NCI-H187 (cell line): ENCODE data around the gene MOB3B.
A peak's percentile ranks its signal among the peaks of the same experiment; 100 is the strongest.
"Not testable (repeated sequence)": the region's sequence is repeated elsewhere in the genome, so short reads cannot be mapped to it uniquely, and the experiment has no call there.

Experiments used
- DNase-seq, 2 experiments: peaks; one replicate each; lab custom pipeline; 2025; lab: John Stamatoyannopoulos, UW

Gene MOB3B

DNA sequence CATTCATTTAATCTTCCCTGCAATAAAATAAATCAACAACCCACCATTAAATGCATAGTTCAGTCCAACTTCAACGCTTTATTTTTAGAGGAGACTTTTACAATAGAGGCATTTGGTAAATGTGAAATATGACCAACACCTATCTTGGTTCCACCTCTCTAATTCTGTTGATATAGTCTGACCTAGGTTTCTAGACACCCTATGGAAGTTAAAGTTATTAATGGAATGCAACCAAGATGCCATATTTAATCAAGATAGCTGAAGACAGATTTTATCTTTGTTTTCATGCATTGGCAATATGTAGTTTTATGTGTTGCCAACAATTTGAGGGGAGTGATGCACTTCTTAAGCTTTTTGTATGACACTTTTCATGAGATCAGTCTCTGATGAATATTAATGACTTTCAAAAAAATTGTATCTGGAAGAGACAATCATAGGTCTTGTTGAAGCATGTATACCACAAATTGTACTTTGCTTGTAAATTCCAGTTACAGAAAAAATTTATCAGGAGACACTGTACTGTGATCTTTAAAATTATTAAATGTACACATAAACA, 107.3 kb downstream of the MOB3B start:
- DNase-seq: no peak

DNA sequence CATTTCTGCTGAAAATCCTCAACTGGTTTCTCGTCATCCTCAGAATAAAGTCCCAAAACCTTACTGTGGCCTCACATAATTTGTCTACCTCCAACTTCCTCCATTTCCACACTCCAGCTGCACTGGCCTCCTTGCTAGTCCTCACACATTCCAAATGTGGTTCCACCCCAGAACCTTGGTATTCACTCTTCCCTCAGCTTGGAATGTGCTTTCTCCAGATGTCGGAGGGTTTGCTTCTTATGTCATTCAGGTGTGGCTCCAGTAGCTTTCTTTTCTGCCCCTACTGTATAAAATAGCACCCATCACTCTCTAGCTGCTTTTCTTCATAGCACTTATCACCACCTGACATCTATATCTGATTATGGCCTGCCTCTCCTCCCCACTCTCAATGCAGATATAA, 108.0 kb downstream of the MOB3B start:
- DNase-seq: no peak

DNA sequence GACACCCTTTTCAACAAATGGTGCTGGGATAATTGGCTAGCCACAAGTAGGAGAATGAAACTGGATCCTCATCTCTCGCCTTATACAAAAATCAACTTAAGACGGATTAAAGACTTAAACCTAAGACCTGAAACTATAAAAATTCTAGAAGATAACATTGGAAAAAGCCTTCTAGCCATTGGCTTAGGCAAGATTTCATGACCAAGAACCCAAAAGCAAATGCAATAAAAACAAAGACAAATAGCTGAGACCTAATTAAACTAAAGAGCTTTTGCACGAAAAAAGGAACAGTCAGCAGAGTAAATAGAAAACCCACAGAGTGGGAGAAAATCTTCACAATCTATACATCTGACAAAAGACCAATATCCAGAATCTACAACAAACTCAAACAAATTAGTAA, 110.1 kb downstream of the MOB3B start:
- DNase-seq: not testable (repeated sequence)

DNA sequence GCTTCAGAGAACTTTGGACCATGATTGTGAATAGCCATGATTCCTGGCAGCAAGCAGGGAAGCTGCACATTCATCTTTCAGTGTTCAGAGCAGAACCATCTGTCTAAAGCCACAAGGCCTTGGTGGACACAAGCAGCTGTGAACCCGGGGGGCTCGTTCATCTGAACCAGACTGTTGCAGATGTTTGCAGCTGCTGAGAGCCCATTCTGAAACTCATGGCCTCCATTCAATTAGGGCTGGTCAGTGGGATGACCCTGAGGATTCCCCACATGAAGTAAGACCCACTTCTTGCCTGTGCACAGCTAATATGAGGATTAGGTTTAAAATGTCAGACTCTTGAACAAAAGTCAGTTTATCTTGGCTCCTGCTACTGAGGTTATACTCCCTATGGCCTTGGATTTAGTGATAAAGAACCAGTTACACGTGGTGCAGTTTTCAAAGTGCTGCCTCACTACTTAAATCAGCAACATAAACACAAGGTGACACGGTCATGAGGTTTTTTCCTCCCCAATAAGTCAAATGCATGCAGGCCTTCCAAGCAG, 115.3 kb downstream of the MOB3B start:
- no peak for DNase-seq

DNA sequence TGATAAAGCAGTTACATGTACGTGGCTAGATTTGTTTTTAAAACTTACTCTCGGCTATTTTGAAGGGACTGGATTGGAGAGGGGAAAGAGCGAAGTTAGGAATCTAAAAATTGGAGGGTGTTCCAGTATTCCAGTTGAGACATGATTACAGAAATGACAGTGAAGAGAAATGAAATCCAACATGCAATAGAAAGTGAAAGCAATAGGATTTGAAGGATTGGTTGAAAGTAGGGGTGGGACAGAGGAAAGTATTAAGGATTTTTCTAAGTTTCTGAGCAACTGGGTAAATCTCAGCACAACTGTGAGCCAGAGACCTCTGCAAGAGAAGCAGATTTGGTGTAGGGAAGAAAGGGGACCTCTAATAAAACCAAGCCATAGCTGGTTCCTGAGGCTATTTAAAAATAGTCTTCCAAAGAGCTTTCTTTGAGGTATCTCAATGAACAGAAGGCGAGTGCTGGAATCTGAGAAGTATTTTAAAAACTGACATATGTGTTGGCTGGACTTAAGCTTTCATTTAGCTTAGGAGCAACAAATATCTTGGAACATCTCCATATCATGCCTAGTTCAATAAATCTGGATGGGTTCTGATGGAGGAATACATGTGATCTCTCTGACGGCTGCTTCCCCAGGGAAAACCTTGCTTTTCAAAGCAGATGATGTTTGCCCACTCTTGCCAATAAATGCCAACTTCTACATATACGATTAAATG, 115.9 kb downstream of the MOB3B start:
- no peak for DNase-seq

DNA sequence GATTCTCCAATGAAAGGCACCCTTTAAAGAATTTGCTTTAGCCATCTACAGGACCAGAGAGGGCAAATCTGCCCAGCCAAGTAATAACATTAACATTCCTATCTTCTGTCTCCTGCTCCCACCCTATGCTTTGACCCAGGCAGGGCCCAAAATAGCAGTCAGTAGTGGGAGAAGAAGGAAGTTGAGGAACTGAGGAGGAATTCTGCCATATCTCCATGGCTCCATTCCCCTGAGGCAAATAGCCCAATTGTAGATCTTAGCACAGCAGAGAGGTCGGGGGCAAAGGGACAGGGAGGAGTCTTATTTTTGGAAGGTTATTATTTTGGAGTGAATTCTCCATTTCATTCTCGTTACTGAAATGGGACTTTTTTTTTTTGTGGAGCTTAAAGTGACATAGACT, 116.7 kb downstream of the MOB3B start:
- no peak for DNase-seq

DNA sequence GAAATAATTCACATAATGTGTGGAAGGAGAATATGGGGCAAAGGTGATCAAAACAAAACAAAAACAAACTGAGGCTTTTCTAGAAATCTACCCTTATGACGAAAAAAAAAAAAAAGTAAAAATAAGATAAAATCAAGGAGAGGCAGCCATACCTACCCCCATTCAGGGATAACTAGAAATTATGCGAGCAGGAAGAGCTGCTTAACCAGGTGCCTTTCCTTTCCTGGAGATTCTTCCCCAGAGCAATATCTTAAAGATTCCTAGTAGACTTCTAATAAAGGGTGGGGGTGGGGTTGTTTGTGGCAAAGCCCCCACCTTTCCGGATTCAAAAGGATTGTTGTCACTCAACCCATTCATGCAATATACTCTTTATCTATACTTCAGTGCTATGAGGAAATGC, 117.5 kb downstream of the MOB3B start:
- DNase-seq: no peak

DNA sequence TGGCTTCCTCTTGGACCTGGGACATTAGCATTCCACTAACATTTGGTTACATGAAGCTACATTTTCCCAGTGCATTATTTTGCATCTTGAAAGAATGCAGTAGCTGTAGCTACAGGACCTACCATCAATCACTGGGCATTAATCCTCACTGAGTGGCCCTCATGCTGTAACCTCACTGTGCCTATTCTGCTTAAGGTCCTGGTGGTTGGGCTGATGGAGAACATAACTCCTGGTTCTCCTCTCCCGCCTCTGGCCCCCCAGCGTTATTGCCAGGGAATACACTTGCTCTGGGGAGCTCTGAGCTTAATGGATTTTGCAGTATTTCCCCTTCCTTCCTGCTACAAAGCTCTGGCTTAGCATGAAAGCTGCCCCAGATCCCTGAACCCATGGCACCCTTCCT, 121.1 kb downstream of the MOB3B start:
- no peak for DNase-seq

DNA sequence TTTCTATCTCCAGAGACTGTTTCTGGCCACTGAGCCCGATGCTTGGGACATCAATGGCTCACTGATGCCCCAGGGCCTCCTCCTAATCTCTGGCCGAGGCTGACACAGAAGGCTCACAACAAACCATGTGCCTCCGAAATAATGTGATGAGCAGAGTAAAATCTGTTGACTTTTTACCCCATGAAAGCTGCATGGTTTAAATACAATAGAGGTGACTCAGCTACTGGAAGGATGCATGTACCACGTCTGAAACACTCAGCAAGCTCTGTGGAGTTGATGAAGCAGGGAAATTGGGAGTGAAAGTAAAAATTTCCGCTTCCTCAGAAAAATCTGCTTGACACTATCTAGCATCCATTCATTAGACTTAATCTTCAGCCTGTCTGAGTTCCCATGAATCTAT, 121.6 kb downstream of the MOB3B start:
- DNase-seq: no peak

DNA sequence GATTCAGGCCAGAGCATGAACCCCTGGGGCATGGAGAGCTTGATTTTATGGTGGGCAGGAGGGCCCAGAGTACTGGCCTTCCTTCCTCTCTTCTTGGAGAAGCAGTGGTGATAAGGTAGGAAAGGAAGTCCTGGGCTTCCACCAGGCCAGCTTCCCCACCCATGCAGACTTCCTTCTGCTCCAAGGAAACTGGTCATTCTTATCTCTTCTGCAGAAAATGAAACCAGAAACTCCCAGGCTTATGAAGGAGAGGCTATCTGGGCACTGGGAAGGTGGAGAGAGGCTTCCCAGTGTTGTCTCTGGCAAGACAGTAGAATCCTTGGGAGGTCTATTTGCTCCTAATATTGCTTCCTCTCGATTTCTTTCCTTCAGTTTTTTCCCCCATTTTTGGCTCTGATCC, 122.1 kb downstream of the MOB3B start:
- no peak for DNase-seq

DNA sequence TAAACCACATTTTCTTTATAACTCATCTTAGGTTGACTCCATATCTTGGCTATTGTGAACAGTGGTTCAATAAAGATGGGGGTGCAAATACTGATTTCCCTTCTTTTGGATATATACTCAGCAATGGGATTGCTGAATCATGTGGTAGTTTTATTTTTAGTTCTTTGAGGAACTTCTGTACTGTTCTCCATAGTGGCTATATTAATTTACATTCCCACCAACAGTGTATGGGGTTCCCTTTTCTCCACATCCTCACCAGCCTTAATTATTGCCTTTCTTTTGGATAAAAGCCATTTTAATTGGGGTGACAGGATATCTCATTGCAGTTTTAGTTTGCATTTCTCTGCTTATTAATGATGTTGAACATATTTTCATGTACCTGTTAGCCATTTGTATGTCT, 125.0 kb downstream of the MOB3B start:
- DNase-seq: no peak

DNA sequence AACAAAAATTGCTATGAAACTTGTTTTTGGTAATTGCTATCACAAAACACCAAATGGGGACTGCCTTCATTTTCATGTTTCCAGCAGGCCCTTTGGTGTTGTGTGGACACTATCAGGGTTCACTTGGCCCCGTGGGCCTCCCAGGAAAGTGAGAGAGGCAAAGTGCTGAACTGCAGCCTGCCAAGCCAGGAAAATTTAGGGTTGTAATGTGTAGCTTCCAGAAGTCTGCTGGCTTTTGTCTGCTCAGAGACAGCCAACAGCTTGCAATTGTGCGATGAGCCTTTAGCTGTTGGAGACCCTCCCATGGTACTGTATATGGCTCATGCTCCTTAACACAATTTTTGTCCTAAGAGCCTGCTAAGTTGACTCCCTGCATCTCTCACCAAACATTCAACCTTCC, 127.0 kb downstream of the MOB3B start:
- DNase-seq: no peak

DNA sequence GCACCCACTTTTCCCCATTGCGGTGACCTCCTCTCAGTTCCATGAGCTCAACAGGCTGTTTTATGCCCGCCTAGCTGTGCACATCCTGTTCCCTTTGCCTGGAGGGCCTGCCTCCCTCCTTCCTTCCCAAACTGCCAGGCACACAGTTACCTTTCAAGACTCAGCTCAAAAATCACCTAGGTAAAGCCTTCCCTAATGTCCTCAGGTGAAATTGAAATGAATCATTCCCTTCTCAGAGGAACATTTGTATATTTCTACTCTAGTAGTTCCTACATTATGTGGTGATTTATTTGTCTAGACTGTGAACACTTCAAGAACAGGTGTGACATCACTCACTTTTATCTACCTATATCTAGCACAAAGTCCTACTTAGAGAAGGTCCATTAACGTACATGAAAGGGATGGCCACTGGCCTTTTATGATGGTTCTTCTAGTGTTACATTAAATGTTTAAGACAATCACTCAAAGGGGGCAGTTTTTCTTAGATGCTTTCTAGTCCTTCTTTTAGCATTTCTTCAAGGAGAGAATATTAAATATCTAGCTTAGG, 129.2 kb downstream of the MOB3B start:
- DNase-seq: no peak

DNA sequence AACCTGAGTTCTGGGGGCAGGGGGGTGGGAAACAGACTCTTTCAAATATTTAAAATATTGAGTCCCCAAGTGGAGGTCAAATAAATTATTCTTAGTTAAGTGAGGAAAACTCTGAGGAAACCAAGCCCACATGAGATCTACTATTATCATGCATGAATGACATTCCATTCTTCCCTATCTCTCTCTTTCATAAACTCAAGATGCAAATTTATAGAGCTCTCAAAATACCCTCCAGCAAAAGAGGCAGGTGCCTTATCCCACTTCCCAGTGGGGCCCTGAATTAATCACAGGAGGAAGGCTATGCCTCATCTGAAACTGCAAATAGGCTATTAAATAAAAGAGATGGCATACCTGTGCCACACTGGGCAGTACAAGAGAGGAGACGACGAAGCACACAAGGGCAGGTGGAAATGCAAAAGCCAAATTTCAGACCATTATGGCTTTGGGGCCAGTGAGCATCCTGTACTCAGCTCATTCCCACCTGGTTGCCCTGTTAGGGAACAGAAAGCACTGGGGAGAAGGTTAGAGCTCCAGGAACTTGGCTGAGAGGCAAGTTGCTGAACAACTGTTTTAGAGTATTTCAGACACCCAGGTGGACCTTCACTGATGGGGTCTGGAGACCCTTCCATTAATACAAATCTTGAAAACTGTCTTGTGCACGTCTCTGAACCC, 130.5 kb downstream of the MOB3B start:
- DNase-seq: peak; percentile 11 to 53

DNA sequence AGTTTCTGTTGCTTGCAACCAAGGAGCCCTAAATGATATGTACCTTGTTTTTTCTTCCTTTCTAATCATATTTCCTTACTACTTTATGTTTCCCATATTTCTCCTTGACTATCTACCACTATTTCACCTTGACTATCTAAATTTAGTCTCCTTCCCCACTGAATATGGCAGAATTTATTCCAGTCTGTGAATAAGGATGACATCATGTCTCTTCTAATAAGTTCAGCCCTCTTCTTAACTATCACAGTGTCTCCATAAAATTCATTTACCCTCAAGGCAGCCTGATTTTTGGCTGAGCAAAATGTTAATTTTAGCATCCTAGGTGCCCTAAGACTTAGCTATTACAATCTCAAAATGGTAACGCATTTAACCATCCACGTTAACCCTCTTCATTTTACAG, 133.1 kb downstream of the MOB3B start:
- no peak for DNase-seq

DNA sequence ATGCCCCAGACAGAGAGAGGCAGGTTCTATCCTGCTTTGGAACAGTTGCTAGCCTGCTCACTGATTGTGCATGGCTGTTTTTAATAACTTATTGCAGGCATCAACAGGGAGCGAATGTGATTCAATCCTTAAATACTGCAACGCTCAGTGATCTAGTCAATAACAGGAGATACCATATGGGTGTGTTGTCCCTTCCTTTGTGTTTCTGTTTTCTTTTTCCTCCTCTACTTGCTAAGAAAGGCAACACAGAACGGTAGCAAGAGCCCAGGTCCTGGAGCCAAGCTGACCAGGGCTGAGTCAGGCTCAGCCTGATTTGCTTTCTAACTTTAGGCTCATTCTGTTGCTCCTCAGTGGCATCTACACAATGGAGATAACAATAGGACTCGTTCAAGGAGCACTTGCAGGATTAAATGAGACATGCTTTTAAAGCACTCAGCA, 134.1 kb downstream of the MOB3B start:
- no peak for DNase-seq

DNA sequence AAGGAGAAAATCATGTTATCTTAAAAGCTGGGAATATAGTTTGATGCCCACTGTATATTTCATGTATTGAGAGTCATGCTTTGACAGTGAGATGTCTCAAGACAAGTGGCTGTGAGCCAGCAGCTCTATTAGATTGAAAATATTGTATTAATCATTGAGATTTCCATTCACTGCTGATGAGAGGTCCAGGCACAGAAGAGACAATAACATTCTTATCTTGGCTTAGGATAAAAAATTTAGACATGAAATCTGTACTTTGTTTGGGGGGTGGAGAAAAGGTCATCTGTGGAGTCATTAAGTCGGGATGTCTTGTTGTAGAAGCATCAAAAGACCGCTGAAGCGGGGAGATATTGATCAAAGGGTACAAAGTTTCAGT, 134.8 kb downstream of the MOB3B start:
- DNase-seq: no peak

DNA sequence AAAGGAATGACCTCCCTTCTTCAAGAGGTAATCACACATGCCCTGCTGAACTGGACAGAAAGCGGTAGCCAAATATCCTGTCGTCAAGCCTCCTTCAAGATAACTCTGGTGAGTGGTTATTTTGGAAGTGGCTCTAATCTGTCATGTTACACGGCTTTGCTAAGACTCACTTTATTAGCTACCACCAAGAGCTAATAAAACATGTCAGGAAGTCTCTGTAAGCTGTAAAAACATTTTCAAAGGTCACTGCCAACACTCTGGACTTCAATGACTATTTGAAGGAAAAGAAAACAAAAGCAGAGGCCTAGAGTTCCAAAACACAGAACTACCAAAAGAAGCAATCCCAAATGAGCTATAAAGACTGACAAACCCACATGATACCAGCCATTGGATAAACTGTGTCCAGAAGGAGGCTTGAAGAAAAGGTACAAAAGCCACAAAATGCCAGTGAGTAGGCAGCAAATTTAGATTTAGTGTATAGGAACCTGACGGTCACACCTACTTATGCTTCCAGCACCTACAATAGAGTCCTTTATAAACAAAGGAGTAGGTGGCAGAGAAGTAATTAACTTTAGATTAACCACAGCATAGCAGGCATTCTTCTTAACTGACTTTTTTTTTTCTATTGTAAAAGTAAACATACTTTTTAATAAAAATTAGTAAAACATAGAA, 135.3 kb downstream of the MOB3B start:
- DNase-seq: no peak

DNA sequence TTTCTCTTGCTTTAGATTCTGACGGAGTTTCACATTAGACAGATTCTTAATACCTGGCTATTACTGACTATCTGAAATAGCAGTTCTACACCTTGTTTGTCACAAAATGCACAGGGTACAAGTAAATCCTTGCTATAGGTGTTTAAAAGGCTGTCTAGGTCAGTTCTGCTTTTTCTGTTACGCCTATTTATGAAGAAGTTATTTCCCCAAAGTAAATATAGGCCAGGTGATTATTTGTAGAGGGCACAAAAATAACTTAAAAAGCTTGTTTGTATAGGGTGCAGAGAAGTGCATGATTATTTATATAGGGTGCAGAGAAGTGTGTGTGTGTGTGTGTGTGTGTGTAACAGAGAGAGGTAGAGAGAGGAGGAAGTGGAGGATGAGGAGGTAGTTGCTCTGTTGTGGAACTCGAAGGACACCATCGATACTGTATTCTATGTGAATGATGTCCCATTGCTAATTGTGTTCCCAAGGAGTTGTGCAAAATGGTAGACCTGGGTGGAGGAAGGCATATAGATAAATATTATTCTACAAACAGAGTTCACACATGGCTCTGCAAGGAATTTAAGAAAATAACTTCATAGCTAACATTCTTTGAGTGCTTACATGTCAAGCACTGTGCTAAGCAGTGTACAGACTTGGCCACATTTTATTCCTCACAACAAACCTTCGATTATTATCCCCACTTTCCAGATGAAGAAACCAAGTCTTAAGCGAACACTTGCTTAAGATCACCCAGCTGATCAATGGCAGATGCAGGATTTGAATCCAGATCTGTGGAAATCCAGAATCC, 136.4 kb downstream of the MOB3B start:
- DNase-seq: no peak

DNA sequence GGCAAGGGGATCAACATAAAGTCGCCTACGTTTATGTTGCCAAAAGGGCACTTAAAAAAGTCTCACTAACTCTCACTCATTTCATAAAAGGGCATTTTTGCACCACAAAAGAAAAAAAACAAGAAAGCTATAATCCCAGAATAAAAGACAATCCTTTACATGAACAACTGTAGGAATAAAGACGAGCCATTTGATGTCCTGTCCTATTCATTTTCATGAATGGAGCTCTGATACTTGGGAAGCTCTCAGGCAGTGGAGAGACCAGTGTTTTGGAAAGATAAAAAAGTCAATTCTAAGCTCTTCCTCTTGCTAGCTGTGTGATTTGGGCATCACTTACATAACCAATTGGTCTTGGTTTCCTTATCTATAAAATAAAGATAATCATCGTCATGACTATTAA, 137.2 kb downstream of the MOB3B start:
- DNase-seq: no peak

DNA sequence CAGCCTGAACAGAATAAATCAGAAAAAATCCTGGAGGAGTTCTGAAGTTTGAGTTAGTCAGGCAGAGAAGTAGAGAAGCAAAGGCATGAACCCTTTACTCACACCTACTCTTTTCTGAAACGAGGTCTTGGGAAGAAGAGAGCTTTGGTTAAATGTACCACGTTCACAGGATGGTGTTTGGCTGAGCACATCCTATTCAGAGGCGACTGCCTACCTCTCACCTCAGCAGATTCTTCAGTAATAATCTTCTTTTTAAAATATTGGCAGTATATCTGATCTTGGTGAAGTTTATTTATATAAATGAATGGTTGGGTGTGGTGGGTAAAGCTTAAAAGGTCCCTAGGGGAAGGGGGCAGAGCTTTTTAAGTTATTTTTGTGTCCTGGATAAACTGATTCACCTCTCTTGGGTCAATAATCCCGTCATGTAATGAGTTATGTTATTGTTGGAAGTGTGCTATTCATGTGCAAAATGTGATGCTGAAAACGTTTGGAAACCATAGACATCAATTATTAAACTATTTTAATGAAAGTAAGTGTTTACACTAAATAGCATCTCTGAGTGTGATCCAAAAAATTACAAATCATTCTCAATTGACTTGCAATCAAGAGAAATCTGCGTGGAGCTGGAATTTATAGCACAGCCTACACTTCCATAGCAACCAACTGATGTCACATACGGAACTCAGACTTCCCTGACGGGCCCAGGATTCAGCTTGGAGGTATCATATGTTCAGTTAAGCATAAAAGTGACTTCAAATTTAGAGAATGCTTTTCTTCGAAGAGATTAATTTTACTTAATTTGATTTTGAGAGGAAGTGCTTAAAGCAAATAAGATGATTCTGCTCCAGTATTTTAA, 138.3 kb downstream of the MOB3B start:
- no peak for DNase-seq
